GM18873 (cell line): ENCODE results near the gene F10.

ENCODE experiments used
- ATAC-seq: cut with Tn5 transposase; IDR thresholded peaks from one replicate; pipeline ENCODE4 v1.9.1; 2021; ENCODE audit warnings: mild to moderate bottlenecking, moderate library complexity, moderate number of reproducible peaks; ENCODE audit not compliant: unreplicated experiment, low FRiP score

F10 gene

DNA sequence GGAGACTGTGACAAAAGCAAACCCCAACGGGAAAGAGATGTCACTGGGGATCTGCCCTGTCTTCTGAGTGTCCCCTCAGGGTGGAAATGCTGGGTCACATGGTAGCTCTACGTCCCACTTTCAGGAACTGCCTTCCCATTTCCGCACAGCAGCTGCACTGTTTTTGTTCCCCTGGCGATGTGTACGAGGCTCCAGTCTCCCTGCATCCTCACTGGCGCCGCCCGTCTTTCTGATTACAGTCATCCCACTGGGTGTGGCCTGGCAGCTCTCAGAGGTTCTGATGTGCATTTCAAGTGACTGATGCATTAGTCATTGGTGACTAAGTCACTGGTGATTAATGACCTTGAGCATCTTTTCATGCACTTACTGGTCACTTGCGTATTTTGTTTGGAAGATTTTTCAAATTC, 64.7 kb downstream of the F10 start:
- no peak for ATAC-seq

DNA sequence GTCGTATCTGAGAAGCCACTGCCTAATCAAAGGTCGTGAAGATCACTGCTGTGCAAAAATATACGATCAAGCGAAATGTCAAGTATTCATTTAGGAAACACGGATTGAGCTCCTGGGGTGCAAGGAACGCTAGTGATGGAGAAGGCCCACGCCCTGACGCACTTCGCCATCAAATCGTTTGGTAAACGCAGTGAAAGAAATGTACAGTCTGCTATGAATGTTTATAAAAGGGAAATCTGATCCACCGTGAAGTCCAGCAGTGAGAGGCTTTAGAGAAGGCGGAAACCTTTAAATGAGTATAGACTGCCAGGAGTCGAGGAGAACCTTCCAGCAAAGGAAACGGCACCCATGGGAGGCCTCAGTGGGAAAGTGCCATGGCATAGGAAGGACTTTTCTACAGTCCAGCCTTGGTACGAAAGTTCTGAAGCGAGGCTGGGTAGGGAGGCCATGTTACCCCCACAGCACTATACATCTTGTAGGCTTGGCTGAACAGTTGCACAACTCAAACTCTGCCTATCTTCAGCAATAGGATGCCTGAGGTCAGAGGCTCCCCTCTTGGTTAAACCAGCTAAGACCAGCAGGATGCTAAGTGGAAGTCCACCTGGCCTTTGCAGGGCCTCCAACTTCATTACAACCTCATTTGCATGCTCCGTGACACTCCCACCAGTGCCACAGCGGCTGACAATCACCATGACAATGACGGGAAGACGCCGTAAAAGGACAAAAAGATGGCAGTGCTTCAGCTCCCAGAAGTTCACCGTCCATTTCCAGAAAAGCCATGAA, 65.5 kb downstream of the F10 start:
- no peak for ATAC-seq

DNA sequence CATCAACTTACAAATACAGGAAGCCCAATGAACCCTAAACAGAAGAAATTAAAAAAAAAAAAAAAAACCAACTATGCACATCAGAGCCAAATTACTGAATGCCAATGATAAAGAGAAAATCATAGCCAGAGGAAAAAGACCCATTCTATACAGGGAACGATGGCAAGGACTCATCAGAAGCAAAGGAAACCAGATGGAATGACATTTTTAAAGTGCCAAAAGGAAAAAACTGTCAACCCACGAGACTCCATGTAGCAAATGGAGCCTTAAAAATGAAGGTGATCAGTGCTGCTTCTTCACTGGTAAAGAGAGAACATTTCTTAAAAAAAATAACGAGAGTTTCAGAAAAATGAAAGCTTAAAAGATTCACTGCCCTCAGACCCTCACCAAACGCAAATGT, 67.6 kb downstream of the F10 start:
- ATAC-seq, result no peak

DNA sequence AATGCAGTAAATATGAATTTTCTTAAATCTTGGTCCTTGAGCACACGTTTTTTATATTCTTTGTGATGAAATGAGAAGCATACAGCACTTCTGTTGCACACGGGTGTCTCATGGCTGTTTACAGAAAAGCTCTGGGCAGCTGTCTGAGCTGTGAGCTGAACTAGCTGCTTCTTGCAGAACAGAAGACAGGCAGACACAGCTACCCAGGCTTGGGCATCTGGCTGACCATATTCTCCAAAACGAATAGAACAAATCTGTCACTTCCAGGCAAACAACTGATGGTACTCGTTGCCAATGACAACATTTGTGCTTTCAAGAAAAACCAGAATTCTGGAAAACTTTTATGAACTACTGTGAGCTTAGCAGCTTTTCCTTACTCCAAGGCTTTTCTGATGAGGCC, 69.7 kb downstream of the F10 start:
- ATAC-seq, result no peak

DNA sequence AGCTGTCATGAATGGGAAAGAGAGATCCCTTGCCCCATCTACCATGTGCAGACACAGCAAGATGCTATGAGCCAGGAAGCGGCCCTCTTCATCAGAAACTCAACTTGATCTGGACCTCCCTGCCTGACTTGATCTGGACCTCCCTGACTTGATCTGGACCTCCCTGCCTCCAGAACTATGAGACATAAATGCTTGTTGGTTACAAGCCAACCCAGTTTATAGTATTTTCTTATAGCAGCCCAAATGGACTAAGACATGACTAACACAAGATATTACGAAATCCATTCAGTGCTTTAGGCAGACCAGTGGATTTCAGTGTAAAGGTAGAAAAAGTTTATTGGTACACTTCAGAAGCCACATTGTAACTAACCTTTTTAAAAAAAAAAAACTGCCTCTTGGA, 70.3 kb downstream of the F10 start:
- ATAC-seq, result no peak

DNA sequence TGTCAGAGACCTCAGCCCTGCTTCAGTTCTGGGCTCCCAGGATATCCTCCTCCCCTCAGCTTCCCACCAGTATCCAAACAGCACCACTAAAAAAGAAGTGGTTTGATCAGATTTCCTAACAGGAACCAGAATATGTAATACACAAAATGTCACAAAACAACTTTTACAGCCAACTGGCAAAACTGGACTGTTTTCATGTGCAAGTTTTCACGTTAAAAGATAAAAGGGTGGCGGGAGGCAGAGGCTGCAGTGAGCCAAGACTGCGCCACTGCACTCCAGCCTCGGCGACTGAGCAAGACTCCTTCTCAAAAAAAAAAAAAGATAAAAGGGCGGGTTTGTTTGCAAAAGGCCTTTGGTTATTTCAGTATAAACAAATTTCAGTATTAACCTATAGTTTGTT, 72.8 kb downstream of the F10 start:
- ATAC-seq, result no peak

DNA sequence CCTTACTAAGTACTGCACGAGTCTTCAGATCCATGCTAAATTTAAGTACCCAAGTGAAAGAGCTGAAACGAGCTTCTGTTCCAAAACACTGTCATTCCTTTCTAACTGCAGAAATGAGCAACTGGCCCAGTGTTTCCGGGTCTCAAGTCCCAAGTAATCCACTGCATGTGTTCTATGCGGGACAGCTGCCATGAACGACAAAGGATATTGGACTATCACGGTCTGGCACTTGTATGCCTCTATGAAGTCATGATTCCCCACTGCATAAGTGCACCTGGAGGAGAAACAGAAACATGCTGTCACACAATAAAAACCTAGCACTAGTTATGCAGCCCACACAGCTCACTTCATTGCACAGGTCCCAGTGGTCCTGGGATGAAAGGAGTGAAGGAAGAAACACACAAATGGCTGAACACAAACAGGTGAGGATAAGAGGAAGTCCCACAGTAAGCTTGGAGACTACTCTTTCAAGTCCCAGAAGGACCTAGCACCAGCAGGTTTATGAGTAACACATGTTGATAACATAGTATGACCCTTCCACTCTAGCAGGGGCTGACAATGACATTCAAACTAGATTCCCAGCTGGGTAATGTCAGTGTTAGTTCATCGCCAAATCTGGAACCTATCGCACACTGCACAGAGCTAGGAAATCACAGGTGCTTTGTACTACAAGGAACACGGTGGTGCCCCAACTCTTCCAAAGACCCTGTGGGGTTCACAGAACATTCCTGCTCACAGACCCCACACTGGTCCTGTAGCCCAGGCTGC, 74.6 kb downstream of the F10 start:
- no peak for ATAC-seq
